Measurements from ENCODE around the gene NCOA3. TPM values are rescaled to one million over a fixed set of nuclear protein-coding genes. Genes with fewer than 3 reads are reported as not detected.

The NCOA3 gene
- total RNA-seq, 1 experiment from 2014 or later: 96.7 TPM

DNA sequence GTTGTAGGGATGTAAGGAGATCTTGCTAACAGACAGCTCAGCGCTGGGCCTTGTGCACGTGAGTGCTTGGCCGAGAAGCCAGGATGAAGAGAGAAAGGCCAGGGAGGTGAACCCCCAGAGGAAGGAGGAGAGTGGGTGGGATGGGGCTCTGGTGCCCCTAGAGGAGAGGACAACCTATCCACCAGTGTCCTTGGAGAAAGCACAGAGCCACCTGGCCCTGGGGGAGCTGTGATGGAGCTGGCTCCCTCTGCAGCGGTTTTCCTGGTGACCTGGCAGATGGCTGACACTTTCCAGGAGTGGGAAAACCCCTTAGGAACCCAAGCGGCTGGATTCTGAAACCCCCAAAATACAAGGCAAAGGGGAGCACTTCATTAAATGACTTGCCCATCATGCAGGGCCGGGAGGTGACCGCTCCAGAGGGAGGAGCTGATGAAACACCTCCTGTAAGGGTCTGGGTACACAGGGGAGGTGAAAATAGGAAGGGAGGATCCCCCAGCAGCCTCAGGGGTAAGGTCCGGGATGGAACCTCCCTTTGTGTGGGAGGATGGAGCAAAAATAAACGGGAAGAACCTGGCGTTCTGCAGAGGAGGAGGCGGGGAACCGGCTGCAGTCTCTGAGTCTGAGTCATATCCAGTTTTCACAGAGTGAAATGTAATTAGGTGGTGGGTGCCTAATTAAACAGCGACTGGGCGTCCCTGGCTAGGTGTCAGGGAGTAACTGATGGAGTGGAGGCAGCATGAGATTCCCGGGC lies 203.2 kb downstream of the NCOA3 start:
- no peaks in the 10 kb centered on the region for H3K9me3 Mint-ChIP-seq (ENCODE audit: unreplicated experiment)
- H3K4me1 Mint-ChIP-seq (ENCODE audit: low read depth, unreplicated experiment): no peaks in the 10 kb centered on the region
- ChIA-PET CTCF (interaction anchor here (0.9 to 1.2 kb wide), 3 partner anchors 20 to 45 kb away, joined by 3 read pairs; no protein-coding TSS in a partner anchor), POLR2A (no interaction called here)
- Histone ChIP-seq H3K9me3 (no peaks in the 10 kb centered on the region), H3K4me1 (0 out of 2 replicates have a peak, but pooled peaks cover 4% of the 10 kb centered on the region), H3K4me3 (ENCODE audit: low read depth, low read length) (no peak overlapping the region), H3K36me3 (ENCODE audit: control insufficient read depth, insufficient read depth, low read length) (no peaks in the 10 kb centered on the region), H3K27me3 (replicated peaks; ENCODE audit: control insufficient read depth, insufficient read depth, low read length) (no peaks in the 10 kb centered on the region)
- intact Hi-C loops (cut with micrococcal nuclease; ENCODE audit: unreplicated experiment): no loop called here
- no TSS peak for BruUV-seq (replicated peaks)
- no peak overlapping the region for H3K27ac Mint-ChIP-seq (ENCODE audit: unreplicated experiment)
- no peak for DNase-seq
- peak in 1 of 2 experiments; percentile 26 for TF ChIP-seq CTCF (IDR thresholded peaks at IDR 0.05; ENCODE audit: insufficient read depth in 1 of 2, low read depth in 1 of 2, low read length in 1 of 2, severe bottlenecking in 1 of 2, unreplicated experiment in 1 of 2)
- H3K27me3 Mint-ChIP-seq (ENCODE audit: insufficient read depth, unreplicated experiment): no peaks in the 10 kb centered on the region
- no peaks in the 10 kb centered on the region for H3K36me3 Mint-ChIP-seq (ENCODE audit: insufficient read depth, unreplicated experiment)
- no peak overlapping the region for H3K4me3 Mint-ChIP-seq (ENCODE audit: unreplicated experiment)

DNA sequence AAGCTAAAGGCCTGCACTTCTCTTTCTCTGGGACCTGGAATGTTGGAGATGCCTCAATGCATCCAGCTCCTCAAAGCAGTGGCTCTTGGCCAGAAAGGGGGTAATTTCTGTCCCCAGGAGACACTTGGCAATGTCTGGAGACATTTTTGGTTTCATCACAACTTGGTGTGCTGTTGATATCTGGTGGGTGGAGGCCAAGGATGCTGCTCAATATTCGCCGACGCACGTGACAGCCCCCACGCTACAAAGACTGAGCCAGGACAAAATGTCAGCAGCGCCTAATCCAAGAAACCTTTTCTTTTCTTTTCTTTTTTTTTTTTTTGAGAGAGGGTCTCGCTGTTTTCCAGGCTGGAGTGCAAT lies 203.8 kb downstream of the NCOA3 start:
- Histone ChIP-seq H3K9me3 (no peaks in the 10 kb centered on the region), H3K36me3 (ENCODE audit: control insufficient read depth, insufficient read depth, low read length) (no peaks in the 10 kb centered on the region), H3K27me3 (replicated peaks; ENCODE audit: control insufficient read depth, insufficient read depth, low read length) (no peaks in the 10 kb centered on the region), H3K4me3 (ENCODE audit: low read depth, low read length) (no peak overlapping the region), H3K4me1 (0 out of 2 replicates have a peak, but pooled peaks cover 4% of the 10 kb centered on the region)
- no peak for TF ChIP-seq CTCF (IDR thresholded peaks at IDR 0.05; ENCODE audit: insufficient read depth in 1 of 2, low read depth in 1 of 2, low read length in 1 of 2, severe bottlenecking in 1 of 2, unreplicated experiment in 1 of 2)
- POLR2A ChIA-PET: no interaction called here
- Mint-ChIP-seq H3K27ac (ENCODE audit: unreplicated experiment) (no peak overlapping the region), H3K4me1 (ENCODE audit: low read depth, unreplicated experiment) (no peaks in the 10 kb centered on the region), H3K4me3 (ENCODE audit: unreplicated experiment) (no peak overlapping the region), H3K27me3 (ENCODE audit: insufficient read depth, unreplicated experiment) (no peaks in the 10 kb centered on the region), H3K9me3 (ENCODE audit: unreplicated experiment) (no peaks in the 10 kb centered on the region), H3K36me3 (ENCODE audit: insufficient read depth, unreplicated experiment) (no peaks in the 10 kb centered on the region)
- no peak for DNase-seq
- intact Hi-C loops (cut with micrococcal nuclease; ENCODE audit: unreplicated experiment): no loop called here
- CTCF ChIA-PET: interaction anchor here (0.7 to 1.2 kb wide), 3 partner anchors 31 to 956 kb away, joined by 3 to 5 read pairs (median 3); no protein-coding TSS in a partner anchor
- no TSS peak for BruUV-seq (replicated peaks)

DNA sequence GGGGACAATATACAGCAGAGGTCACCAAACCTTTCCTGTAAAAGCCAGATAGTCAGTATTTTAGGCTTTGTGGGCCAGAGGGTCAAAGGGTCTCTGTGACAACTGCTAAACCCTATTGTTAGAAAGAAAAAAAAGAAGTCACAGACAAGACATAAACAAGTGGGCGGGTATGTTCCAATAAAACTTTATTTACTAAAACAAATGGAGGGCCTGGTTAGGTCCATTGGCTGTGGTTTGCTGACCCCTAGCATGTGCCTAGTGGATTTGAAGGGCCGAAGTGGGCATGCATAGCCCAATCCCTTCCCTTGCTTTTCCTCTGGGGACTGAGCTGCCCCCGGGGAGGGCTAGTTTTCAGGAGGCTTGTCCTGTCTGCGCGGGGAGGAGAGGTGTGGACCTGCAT lies 204.7 kb downstream of the NCOA3 start:
- Mint-ChIP-seq H3K4me1 (ENCODE audit: low read depth, unreplicated experiment) (no peaks in the 10 kb centered on the region), H3K27ac (ENCODE audit: unreplicated experiment) (no peak overlapping the region), H3K9me3 (ENCODE audit: unreplicated experiment) (no peaks in the 10 kb centered on the region), H3K27me3 (ENCODE audit: insufficient read depth, unreplicated experiment) (no peaks in the 10 kb centered on the region), H3K36me3 (ENCODE audit: insufficient read depth, unreplicated experiment) (no peaks in the 10 kb centered on the region), H3K4me3 (ENCODE audit: unreplicated experiment) (no peak overlapping the region)
- Histone ChIP-seq H3K4me1 (0 out of 2 replicates have a peak, but pooled peaks cover 4% of the 10 kb centered on the region), H3K9me3 (no peaks in the 10 kb centered on the region), H3K36me3 (ENCODE audit: control insufficient read depth, insufficient read depth, low read length) (no peaks in the 10 kb centered on the region), H3K27me3 (replicated peaks; ENCODE audit: control insufficient read depth, insufficient read depth, low read length) (no peaks in the 10 kb centered on the region), H3K4me3 (ENCODE audit: low read depth, low read length) (no peak overlapping the region)
- ChIA-PET POLR2A (no interaction called here), CTCF (interaction anchor here (0.7 kb wide), 1 partner anchor 957 kb away, joined by 5 read pairs; no protein-coding TSS in a partner anchor)
- no peak for TF ChIP-seq CTCF (IDR thresholded peaks at IDR 0.05; ENCODE audit: insufficient read depth in 1 of 2, low read depth in 1 of 2, low read length in 1 of 2, severe bottlenecking in 1 of 2, unreplicated experiment in 1 of 2)
- BruUV-seq (replicated peaks): no TSS peak
- intact Hi-C loops (cut with micrococcal nuclease; ENCODE audit: unreplicated experiment): no loop called here
- no peak for DNase-seq

Other genes starting within 250 kb of the NCOA3 start
- 180 and 194 TPM in 2 replicates for gene ZMYND8, start 145.2 kb upstream of the NCOA3 start, total RNA-seq (2022)